Smooth muscle cell (in vitro differentiated cells): ENCODE data around the gene PTPRE. TPM values are rescaled to one million over a fixed set of nuclear protein-coding genes. Genes with fewer than 3 reads are reported as not detected.

Experiments used
- DNase-seq: peaks from one replicate; lab custom pipeline; 2025; ENCODE audit not compliant: unreplicated experiment; lab: John Stamatoyannopoulos, UW
- H2AFZ ChIP-seq: fragments of 200-600 bp; sonication (generic); 2 replicates; pipeline ENCODE4 v1.6.0; 2016; ENCODE audit warnings: antibody characterized with exemption, low read depth, mild to moderate bottlenecking
- H3F3A ChIP-seq: fragments of 200-600 bp; sonication (generic); 2 replicates; pipeline ENCODE4 v1.6.0; 2017; ENCODE audit warnings: antibody characterized with exemption, low read depth
- H3K27ac ChIP-seq: fragments of 200-600 bp; sonication (generic); 2 replicates; pipeline ENCODE4 v1.5.1; 2016; ENCODE audit warnings: low read depth, mild to moderate bottlenecking
- H3K27me3 ChIP-seq: fragments of 200-600 bp; sonication (generic); 2 replicates; pipeline ENCODE4 v1.6.1; 2016; ENCODE audit warnings: low read depth, mild to moderate bottlenecking
- H3K36me3 ChIP-seq: fragments of 200-600 bp; sonication (generic); 2 replicates; pipeline ENCODE4 v1.5.1; 2016; ENCODE audit warnings: low read depth
- H3K4me1 ChIP-seq: fragments of 200-600 bp; sonication (generic); 2 replicates; pipeline ENCODE4 v1.5.1; 2016; ENCODE audit warnings: low read depth
- H3K4me2 ChIP-seq: fragments of 200-600 bp; sonication (generic); 2 replicates; pipeline ENCODE4 v1.6.0; 2016; ENCODE audit warnings: mild to moderate bottlenecking
- H3K4me3 ChIP-seq: fragments of 200-600 bp; sonication (generic); 2 replicates; pipeline ENCODE4 v1.5.1; 2016; ENCODE audit warnings: mild to moderate bottlenecking
- H3K79me2 ChIP-seq: fragments of 200-600 bp; sonication (generic); 2 replicates; pipeline ENCODE4 v1.6.0; 2016; ENCODE audit warnings: low read depth, mild to moderate bottlenecking
- H3K9ac ChIP-seq: fragments of 200-600 bp; sonication (generic); 2 replicates; pipeline ENCODE4 v1.6.0; 2016; ENCODE audit warnings: low read depth
- H3K9me3 ChIP-seq: fragments of 200-600 bp; sonication (generic); replicated peaks from 2 replicates; pipeline ENCODE4 v1.5.1; 2016; ENCODE audit warnings: low read depth
- H4K20me1 ChIP-seq: fragments of 200-600 bp; sonication (generic); 2 replicates; pipeline ENCODE4 v1.6.0; 2016; ENCODE audit warnings: low read depth
- WGBS: methylation state at CpG from one replicate; pipeline ENCODE4 v1.1.7; 2016; ENCODE audit warnings: low lambda C conversion rate; 5-methylcytosine and 5-hydroxymethylcytosine counted together
- polyA plus RNA-seq: library from polyadenylated mRNA; unstranded; fragments of >200 nt; fragmentation: Nextera tagmentation; extraction: Ambion mirVana; gene quantifications from 2 replicates; pipeline ENCODE4 v1.2.1, GENCODE V29; 2016
- total RNA-seq: library from RNA; depleted of rRNA; stranded (reverse); fragments of >200 nt; gene quantifications from 2 replicates; pipeline ENCODE4 v1.2.3, GENCODE V29; 2014
- TF ChIP-seq, protein P1 (sequence below): fragments of 200-600 bp; sonication (generic); IDR thresholded peaks from 2 replicates; pipeline ENCODE4 v1.5.1; 2017; ENCODE audit warnings: borderline replicate concordance, mild to moderate bottlenecking, antibody characterized with exemption; ENCODE audit not compliant: insufficient read depth, poor library complexity, severe bottlenecking

The PTPRE gene
- total and polyA plus RNA-seq, 2 experiments from 2014 or later = 17.1 to 22.7 TPM

DNA sequence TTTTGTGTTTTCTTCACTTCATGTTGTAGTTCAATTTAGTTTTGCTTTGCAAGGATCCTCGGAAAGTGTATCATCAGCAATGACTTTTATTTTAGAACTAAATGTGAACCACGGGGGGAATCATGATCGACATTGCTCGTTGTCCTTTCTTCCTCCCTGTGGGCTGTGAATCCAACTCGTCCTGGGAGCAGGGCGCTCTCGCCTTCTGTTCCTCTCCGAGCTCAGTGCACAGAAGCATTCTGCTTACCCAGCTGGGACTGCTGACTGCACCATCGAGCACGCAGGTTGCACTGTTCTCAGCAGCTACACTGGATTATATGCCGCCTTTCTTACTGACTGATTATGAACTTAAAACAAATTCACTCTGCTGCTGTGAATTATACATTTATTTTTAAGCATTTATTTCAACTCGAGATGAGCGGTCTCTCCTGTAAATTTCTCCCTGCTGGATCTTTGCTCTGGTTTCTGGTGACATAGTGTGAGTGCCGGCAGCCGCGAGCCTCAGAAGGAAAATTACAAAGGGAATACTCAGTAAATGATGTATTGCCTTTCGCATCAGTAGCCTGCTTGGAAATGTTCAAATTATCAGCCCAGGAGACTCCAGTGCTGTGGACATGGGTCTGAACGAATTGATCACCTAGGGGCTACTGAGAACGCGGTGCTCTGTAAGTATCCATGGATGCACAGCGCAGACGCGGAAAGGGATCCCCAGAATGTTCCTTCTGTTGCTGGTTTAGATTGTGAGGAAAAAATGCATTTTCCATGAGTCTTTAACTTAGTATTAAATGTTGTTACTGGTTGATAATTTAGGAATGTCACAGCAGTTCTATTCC is 92.6 kb downstream of the PTPRE start:
- Histone ChIP-seq H3K4me3 (no peak overlapping the region), H3K9me3 (no peaks in the 10 kb centered on the region), H3K4me2 (no peak overlapping the region), H4K20me1 (no peaks in the 10 kb centered on the region), H3K27ac (no peak overlapping the region), H3K79me2 (no peaks in the 10 kb centered on the region), H2AFZ (no peak overlapping the region), H3K9ac (no peak overlapping the region), H3K36me3 (no peaks in the 10 kb centered on the region), H3K27me3 (no peaks in the 10 kb centered on the region), H3K4me1 (peaks cover 9% of the 10 kb centered on the region), H3F3A (peaks cover 7% of the 10 kb centered on the region)
- TF ChIP-seq, protein P1, sequence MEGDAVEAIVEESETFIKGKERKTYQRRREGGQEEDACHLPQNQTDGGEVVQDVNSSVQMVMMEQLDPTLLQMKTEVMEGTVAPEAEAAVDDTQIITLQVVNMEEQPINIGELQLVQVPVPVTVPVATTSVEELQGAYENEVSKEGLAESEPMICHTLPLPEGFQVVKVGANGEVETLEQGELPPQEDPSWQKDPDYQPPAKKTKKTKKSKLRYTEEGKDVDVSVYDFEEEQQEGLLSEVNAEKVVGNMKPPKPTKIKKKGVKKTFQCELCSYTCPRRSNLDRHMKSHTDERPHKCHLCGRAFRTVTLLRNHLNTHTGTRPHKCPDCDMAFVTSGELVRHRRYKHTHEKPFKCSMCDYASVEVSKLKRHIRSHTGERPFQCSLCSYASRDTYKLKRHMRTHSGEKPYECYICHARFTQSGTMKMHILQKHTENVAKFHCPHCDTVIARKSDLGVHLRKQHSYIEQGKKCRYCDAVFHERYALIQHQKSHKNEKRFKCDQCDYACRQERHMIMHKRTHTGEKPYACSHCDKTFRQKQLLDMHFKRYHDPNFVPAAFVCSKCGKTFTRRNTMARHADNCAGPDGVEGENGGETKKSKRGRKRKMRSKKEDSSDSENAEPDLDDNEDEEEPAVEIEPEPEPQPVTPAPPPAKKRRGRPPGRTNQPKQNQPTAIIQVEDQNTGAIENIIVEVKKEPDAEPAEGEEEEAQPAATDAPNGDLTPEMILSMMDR = no peak
- WGBS = 94% methylated on average over 23 of the region's 23 CpGs
- DNase-seq = no peak

DNA sequence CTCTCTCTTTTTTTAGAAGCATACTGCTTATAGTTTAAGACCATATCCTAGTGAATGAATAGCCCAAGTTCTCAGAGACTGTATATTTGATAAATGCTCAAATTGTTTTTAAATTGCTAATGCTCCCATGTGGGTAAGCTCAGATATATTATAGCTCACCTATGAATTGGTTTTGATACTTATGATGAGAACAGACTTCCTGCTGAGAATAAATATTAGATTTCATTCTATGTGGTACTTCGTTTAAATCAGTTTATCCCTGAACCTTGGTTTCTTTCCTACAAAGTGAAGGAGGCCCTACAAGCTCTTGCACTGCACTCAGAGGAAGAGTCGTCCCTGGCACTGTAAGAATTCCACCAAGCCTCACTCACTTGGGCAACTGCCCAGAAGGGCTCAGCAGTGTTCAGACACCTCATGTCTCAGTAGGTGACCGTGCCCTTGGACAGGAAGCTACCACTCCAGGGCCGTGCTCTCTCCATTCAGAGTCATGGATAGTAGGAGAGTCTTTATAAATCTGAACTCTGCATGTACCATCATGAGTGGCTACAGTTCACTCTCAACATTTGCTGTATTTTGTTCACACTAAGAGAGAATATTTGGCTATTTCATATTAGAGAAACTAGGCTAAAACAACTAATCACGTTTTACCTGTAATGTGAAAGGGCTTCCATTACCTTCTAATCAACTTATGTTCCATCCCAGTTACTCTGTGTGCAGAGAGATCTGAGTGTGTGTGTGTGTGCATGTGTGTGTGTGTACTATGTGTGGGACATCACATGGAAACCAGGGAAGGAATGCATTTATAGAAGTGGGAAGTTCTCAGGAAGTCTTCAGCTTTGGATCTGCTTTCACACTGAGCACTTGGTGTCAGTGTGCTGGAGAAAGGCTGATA is 93.8 kb downstream of the PTPRE start:
- no peaks in the 10 kb centered on the region for H4K20me1 ChIP-seq
- H3K4me3 ChIP-seq = no peak overlapping the region
- no peaks in the 10 kb centered on the region for H3K79me2 ChIP-seq
- H2AFZ ChIP-seq = no peak overlapping the region
- H3K4me2 ChIP-seq = peak overlapping the region; percentile 23
- H3K27me3 ChIP-seq = no peaks in the 10 kb centered on the region
- H3K9me3 ChIP-seq = no peaks in the 10 kb centered on the region
- peak overlapping the region; percentile 3 for H3K9ac ChIP-seq
- peaks cover 7% of the 10 kb centered on the region for H3F3A ChIP-seq
- peaks cover 9% of the 10 kb centered on the region for H3K4me1 ChIP-seq
- TF ChIP-seq, protein P1 = no peak
- WGBS = 85% methylated on average over 5 of the region's 5 CpGs
- no peak for DNase-seq
- peak overlapping the region; percentile 27 for H3K27ac ChIP-seq
- no peaks in the 10 kb centered on the region for H3K36me3 ChIP-seq

DNA sequence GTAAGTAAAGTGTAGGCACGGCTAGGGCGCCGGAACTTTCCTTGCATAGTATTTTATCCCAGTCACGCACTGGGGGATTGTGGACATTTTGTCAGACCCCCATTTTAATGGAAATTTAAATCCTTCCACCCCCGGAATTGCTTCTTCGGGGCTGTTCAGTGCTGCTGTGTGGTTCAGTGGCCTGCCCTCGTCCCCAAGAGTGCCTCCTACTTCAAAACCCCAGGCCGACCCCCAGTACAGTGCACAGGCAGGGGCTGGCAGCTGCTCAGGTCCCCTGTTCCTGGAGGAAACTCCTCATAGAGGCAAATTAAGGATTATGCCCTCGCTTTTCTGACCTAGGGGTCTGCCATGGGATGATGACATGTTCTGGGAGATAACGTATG is 94.5 kb downstream of the PTPRE start:
- no peak overlapping the region for H2AFZ ChIP-seq
- WGBS = 68% methylated on average over 10 of the region's 10 CpGs
- no peak overlapping the region for H3K4me2 ChIP-seq

More for the DNA sequence above, 94.5 kb downstream of the PTPRE start:
- Histone ChIP-seq H3K9me3 (no peaks in the 10 kb centered on the region), H3K79me2 (no peaks in the 10 kb centered on the region), H3K27me3 (no peaks in the 10 kb centered on the region), H4K20me1 (no peaks in the 10 kb centered on the region), H3K9ac (peak overlapping the region; percentile 3), H3K27ac (peak overlapping the region; percentile 27), H3K36me3 (no peaks in the 10 kb centered on the region), H3F3A (peaks cover 7% of the 10 kb centered on the region), H3K4me3 (no peak overlapping the region), H3K4me1 (peaks cover 7% of the 10 kb centered on the region)
- DNase-seq = no peak
- TF ChIP-seq, protein P1 = no peak
